T-helper 2 cell treated with Interferon-gamma antibody and Interleukin-4, amounts not matched to agents 100 ng/mL and 5 ng/mL, for 36 hours (primary cell): ENCODE measurements around the gene HDAC7. TPM values are rescaled to one million over a fixed set of nuclear protein-coding genes. Genes with fewer than 3 reads are reported as not detected.

ENCODE experiments used
- intact Hi-C: fragments of 100-400 bp; cut with micrococcal nuclease; formaldehyde crosslinking; loops from one replicate; pipeline ENCODE4 v1.15.1; 2023
- total RNA-seq: library from RNA; stranded (reverse); gene quantifications from 2 replicates; pipeline ENCODE4 v1.2.3, GENCODE V29; 2022

The HDAC7 gene
- total RNA-seq, 1 donor from 2014 or later, result 150 TPM

- intact Hi-C loops, result no loop called here
Measured at GRCh38 chr12:47799357-47799955, 20.2 kb downstream of the HDAC7 start.

- intact Hi-C loops, result no loop called here
Measured at GRCh38 chr12:47798382-47798948, 21.2 kb downstream of the HDAC7 start.

- intact Hi-C loops, result loop anchor here (1.0 kb wide), 1 partner anchor 40 kb away; no protein-coding TSS in a partner anchor
Measured at GRCh38 chr12:47797441-47797840, 22.3 kb downstream of the HDAC7 start.

GRCh38 chr12:47795814-47796411, 23.8 kb downstream of the HDAC7 start:
- intact Hi-C loops, result no loop called here

GRCh38 chr12:47795121-47795813, 24.4 kb downstream of the HDAC7 start:
- intact Hi-C loops, result no loop called here

- intact Hi-C loops, result no loop called here
Measured at GRCh38 chr12:47794679-47795078, 25.0 kb downstream of the HDAC7 start.

DNA sequence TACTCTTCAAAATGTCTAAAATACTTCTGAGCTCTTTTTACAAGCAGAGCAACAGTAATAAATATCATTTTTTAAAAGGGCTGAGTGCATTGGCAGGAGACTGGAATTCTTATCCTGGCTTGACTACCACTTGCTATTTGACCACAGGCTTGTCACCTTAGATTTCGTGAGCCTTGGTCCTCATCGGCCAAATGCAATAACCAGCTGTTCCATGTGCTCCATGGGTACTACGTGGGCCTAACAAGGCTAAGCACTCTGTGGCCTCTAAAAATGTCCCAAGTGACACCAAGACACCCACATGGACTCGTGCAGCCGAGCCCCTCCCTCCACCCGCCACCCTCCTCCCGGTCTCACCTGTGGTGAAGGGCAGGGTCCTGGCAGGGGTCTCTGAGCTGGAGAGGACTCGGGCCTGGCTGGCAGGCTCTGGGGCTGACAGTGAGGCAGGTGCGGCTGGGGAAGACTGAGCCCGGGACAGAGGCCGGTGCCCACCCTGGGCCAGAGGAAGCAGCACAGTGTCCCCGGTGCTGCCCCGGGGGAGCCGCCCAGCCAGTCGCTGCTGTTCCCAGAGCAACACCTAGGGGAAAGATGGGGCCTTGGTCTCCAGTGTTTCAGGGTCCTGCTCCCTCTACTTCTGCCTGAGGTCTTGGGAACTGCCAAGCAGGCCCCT, 26.6 kb downstream of the HDAC7 start:
- intact Hi-C loops, result no loop called here

DNA sequence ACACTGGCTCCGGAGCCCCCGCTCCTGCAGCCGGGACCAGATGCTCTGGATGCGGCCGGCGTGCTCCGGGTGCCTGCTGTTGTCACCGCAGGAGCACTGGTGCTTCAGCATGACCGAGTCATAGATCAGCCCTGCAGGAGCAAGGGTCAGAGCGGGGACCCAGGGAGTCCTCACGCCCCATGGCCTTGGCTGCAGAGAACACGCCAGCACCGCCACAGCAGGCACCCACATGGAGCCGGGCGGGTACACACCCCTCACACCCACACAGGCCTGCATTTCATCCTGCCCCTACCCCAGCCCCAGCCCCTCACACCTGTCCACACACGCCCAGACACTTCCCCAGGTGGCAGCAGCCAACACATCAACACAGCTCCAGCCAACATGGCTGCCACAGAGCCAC, 27.8 kb downstream of the HDAC7 start:
- intact Hi-C loops, result no loop called here

DNA sequence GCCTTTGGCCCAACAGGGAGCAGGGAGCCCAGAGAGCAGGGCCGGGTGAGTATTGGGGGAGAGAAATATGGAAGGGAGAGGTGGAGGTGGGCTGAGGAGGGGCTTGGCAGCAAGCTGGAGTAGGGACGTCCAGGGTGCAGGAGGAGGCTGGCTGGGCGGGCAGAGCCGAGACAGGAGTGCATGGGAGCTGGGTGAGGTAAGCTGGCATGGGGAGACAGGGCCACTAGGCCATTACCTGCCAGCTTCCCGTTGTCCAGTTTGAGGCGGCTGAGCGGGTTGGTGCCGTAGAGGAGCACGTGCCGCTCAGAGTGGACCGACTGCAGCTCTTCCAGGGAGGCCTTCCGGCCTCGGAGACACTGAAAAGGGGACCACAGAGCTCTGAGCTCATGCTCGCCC, 28.4 kb downstream of the HDAC7 start:
- intact Hi-C loops, result no loop called here

DNA sequence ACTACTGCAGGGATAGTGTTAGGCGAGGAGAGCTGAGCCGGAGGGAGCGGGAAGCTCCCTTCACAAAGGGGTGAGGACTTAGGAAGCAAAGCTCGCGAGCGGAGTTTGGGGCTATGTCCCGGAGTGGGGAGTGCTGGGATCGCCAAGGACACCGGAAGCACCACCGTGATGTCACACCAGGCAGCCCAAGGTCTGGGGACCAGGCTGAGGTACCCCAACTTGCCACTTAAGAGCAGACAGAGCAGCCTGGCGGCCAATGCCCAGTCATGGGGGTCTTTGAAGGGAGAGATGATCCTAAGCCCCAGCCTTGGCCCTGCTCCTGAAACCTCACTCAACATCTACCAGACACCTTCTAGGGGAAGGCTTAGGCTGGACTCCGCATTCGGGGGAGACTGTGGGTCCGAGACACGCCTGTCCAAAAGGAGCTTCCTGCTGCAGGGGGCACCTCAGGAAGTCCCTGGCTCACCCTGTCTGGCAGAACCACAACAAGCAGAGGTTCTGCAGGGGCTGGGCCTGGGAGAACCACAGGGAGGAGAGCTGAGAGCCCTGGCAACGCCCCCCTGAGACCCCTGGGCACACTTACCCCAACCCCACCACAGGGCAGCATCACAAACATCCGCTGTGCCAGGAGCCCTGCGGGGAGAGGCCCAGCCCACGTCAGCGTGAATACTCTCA, 28.9 kb downstream of the HDAC7 start:
- intact Hi-C loops, result no loop called here

- intact Hi-C loops, result no loop called here
Measured at GRCh38 chr12:47789712-47790489, 29.8 kb downstream of the HDAC7 start.

DNA sequence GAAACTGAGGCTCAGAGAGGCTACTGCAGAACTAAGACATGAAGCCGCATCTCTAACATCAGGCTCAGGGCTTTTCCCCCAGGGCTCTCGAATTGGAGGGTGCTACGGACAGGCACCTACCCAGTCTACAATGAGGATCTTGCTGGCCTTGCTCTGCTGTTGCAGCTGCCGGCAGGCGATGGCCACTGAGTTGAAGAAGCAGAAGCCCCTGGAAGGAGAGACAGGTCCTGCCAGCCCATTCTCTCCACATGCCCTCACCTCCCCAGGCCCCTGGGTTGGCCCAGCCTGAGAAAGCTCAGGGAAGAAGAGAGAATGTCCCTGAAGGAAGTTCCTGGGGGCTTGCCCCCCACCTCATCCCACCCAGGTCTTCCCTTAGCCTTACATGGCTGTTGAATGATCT, 30.6 kb downstream of the HDAC7 start:
- intact Hi-C loops, result no loop called here

DNA sequence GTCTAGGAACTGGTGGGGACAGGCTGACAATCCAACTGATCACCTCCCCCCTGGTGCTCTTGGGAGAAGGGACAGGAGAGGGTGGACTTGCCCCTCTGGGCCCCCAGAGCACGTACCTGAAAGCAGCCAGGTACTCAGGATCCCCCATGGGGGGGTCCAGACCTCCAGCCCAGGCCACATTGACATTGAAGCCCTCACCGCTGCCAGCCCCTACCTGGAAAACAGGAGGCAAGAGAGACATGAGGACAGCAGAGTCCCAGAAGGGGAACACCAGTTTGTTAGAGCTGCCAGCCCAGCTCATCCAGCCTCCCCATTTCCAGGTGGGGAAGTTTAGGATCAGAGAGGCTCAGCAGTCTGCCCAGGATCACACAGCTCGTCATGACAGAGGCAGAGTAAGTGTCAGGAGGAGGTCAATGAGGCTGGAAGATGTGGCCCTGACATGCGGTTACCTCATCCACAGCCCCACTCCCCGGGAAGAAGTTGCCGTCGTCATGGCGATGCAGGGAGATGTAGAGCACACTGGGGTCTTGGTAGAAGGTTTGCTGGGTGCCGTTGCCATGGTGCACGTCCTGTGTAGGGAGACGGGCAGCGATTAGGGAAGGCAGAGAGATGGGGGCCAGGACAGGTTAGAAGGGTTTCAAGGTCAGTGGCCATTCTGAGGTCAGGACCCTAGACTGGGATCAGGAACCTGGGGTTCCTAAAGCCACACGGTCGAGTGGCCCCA, 31.9 kb downstream of the HDAC7 start:
- intact Hi-C loops, result no loop called here

DNA sequence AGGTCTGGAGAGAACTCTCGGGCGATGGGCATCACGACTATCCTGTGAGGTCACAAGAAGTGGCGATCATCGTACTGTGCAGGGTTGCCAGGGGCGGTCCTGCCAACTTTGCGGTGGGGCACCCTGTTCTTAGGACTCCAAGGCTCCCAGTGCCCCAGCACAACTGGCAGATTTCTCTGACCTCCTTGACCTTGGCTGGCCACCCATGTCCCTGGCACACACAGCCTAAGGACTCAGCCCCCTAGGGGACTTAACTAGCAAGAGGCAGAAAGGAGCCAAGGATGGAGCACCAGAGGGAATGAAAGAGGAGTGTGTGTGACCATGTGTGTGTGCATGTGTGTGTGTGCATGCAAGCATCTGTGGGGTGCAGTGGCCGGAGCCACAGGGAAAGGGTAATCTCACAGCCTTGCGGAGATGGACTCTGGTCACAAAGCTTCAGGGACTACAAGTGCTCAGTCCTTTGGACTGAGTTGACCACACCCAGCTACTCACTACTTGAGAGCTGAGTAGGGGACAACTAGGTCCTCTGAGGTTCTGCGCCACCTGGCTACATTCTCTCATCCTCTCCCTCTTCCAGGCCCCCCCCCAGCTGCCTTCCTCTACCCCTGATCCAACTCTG, 32.9 kb downstream of the HDAC7 start:
- intact Hi-C loops, result no loop called here

DNA sequence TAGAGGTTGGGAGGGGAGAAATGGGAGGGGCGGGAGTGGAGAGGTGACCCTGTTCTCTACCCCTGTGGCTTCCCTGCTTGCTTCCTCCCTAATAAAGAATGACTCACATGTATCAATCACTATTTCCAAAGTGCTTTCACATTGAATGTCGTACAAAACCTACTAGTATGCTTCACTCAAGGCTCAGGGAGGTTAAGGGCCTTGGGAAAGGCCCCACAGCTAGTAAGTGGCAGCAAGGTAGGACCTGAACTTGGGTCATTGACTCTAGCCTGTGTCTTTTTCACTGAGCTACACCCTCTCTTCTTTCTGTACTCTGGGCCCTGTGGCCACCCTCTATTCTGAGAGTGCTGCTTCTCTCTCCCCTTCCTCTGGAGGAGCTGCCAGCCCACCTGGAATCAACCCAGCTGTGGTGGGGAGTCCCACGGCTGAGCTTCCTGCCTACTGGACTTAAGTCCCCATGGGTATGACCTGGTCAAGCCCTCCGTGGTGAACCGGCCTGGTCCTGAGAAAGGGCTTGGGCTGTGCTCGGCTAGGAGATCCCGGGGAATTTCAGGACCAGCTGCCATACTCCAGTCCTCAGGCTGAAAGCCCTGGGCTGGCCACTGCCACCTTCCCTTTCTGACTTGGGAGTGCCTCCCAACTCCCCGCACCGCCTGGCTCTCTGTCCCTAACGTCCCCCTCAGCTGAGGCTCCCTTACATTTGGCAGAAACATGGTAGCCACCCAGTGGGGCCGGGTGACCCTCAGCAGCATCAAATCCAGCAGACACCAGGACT, 33.6 kb downstream of the HDAC7 start:
- intact Hi-C loops, result no loop called here

DNA sequence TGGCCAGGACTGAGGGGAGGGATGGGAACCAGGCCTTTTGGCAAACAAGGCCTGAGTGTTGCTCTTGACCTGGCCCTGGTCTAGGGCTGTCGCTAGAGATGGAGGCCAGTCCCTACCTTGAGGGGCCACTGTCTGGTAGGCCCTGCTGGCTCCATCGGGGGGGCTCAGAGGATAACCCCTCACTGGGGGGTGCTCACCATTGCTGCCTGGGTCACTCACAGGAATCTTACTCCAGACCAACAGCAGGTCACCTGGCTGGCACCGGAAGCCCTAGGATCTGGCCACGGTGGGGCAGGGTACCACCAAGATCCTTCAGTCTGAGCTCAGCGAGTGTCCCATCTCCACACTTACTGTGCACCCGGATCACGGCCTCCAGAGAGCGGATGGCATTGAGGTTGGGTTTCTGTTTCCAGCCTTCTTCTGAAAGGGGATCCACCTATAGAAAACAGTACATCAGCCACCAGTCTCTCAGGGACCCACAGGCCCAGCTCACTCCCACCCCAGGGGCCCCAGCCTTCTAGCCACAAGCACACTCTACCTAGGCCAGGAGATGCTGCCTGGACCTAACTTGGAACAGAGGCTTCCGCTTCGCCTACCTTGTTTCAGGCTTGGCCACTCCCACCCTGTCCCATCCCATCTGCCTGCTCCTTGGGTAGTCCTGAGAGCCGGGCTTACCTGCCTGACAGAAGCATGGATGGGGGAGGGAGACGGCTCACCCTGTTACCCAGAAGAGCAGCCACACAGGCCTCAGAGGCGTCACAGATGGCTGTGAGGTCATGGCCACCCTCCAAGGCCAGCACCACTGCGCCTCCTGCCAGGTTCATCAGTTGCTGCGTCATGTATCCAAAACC, 34.4 kb downstream of the HDAC7 start:
- intact Hi-C loops, result no loop called here
